ENCODE data around the gene PCGF3. TPM values are rescaled to one million over a fixed set of nuclear protein-coding genes. Genes with fewer than 3 reads are reported as not detected.

The PCGF3 gene
- total RNA-seq, 3 donors from 2014 or later, result 60.6 to 71.7 (median 69.4) TPM

GRCh38 chr4:681736-682451 is 23.7 kb upstream of the PCGF3 start:
- intact Hi-C loops (cut with DNase I; ENCODE audit: low total_unique reads), result no loop called here
- Histone ChIP-seq H3K9me3 (no peaks in the 10 kb centered on the region), H3K36me3 (no peaks in the 10 kb centered on the region), H3K27ac (peak overlapping the region; percentile 25 to 27), H3K4me3 (peak overlapping the region in 2 of 3 donors; percentile 63 to 92), H3K4me1 (peaks cover 10% of the 10 kb centered on the region in 2 donors), H3K27me3 (no peaks in the 10 kb centered on the region)
- peak in 1 of 2 donors; percentile 63 for DNase-seq (ENCODE audit: low spot score in 2 of 2)
- TF ChIP-seq POLR2A (IDR thresholded peaks at IDR 0.05) (no peak), CTCF (IDR thresholded peaks at IDR 0.05) (no peak), POLR2AphosphoS5 (IDR thresholded peaks at IDR 0.05) (no peak)

- no peak for TF ChIP-seq POLR2AphosphoS5 (IDR thresholded peaks at IDR 0.05)
- TF ChIP-seq POLR2A (IDR thresholded peaks at IDR 0.05), result no peak
- TF ChIP-seq CTCF (IDR thresholded peaks at IDR 0.05), result no peak
- no peak overlapping the region for H3K27ac ChIP-seq
- H3K36me3 ChIP-seq, result no peaks in the 10 kb centered on the region
- H3K4me1 ChIP-seq, result peaks cover 13% of the 10 kb centered on the region in 2 donors
- H3K4me3 ChIP-seq, result peak overlapping the region in 2 of 3 donors; percentile 63 to 92
- DNase-seq (ENCODE audit: low spot score in 2 of 2), result no peak
- intact Hi-C loops (cut with DNase I; ENCODE audit: low total_unique reads), result no loop called here
- H3K27me3 ChIP-seq, result no peaks in the 10 kb centered on the region
- no peaks in the 10 kb centered on the region for H3K9me3 ChIP-seq
Measured at GRCh38 chr4:682490-683172, 23.0 kb upstream of the PCGF3 start.

GRCh38 chr4:683247-683897 is 22.3 kb upstream of the PCGF3 start:
- no peaks in the 10 kb centered on the region for H3K36me3 ChIP-seq
- no peaks in the 10 kb centered on the region for H3K9me3 ChIP-seq
- H3K4me1 ChIP-seq, result peaks cover 18 to 21% of the 10 kb centered on the region in 2 donors
- no peak overlapping the region for H3K27ac ChIP-seq
- no peak for DNase-seq (ENCODE audit: low spot score in 2 of 2)
- no peak overlapping the region for H3K4me3 ChIP-seq
- TF ChIP-seq POLR2A (IDR thresholded peaks at IDR 0.05) (no peak), POLR2AphosphoS5 (IDR thresholded peaks at IDR 0.05) (no peak), CTCF (IDR thresholded peaks at IDR 0.05) (no peak)
- no peaks in the 10 kb centered on the region for H3K27me3 ChIP-seq
- intact Hi-C loops (cut with DNase I; ENCODE audit: low total_unique reads), result no loop called here

- no peak for DNase-seq (ENCODE audit: low spot score in 2 of 2)
- no peak overlapping the region for H3K4me3 ChIP-seq
- H3K36me3 ChIP-seq, result no peaks in the 10 kb centered on the region
- TF ChIP-seq POLR2A (IDR thresholded peaks at IDR 0.05) (no peak), POLR2AphosphoS5 (IDR thresholded peaks at IDR 0.05) (no peak), CTCF (IDR thresholded peaks at IDR 0.05) (peak in 2 of 3 donors; percentile 37 to 41)
- peaks cover 19 to 23% of the 10 kb centered on the region in 2 donors for H3K4me1 ChIP-seq
- intact Hi-C loops (cut with DNase I; ENCODE audit: low total_unique reads), result no loop called here
- H3K9me3 ChIP-seq, result no peaks in the 10 kb centered on the region
- no peak overlapping the region for H3K27ac ChIP-seq
- no peaks in the 10 kb centered on the region for H3K27me3 ChIP-seq
Measured at GRCh38 chr4:683982-684622, 21.5 kb upstream of the PCGF3 start.
